ENCODE results near the gene ARHGEF6.

The ARHGEF6 gene

GRCh38 chrX:136694431-136695087, 86.2 kb downstream of the ARHGEF6 start:
- Histone ChIP-seq H3K23ac (ENCODE audit: low read length in 2 of 2) (no peak overlapping the region), H3K4me2 (ENCODE audit: low read length, poor library complexity, severe bottlenecking) (no peak overlapping the region), H3K4ac (ENCODE audit: low read depth in 1 of 2, low read length in 2 of 2) (no peak overlapping the region), H3K27ac (ENCODE audit: low read length, poor library complexity, severe bottlenecking) (no peak overlapping the region), H3K4me3 (ENCODE audit: insufficient read depth in 1 of 2, low read depth in 1 of 2, low read length in 2 of 2) (no peak overlapping the region), H3K18ac (ENCODE audit: low read depth in 1 of 2, low read length in 2 of 2) (no peak overlapping the region), H2BK12ac (ENCODE audit: low read length in 2 of 2) (no peak overlapping the region), H4K8ac (ENCODE audit: low read length) (no peak overlapping the region), H2BK120ac (ENCODE audit: low read depth, low read length) (no peak overlapping the region), H4K91ac (ENCODE audit: low read length) (no peak overlapping the region), H3K27me3 (ENCODE audit: control insufficient read depth in 1 of 2, insufficient read depth in 1 of 2, low read length in 2 of 2) (peaks cover 0 to 3% of the 10 kb centered on the region in 2 experiments), H3K9ac (ENCODE audit: low read length) (peak overlapping the region; percentile 47), H3K14ac (ENCODE audit: low read length in 2 of 2) (no peak overlapping the region), H2BK15ac (ENCODE audit: low read depth, poor library complexity, severe bottlenecking) (no peak overlapping the region), H3K79me1 (replicated peaks; ENCODE audit: low read length, poor library complexity, severe bottlenecking) (no peaks in the 10 kb centered on the region), H2AK5ac (ENCODE audit: low read length, severe bottlenecking) (no peak overlapping the region), H2AFZ (ENCODE audit: low read depth, low read length) (no peak overlapping the region), H2BK5ac (ENCODE audit: low read depth, low read length, poor library complexity, severe bottlenecking) (no peak overlapping the region), H3K9me3 (ENCODE audit: control insufficient read depth, low read length) (no peaks in the 10 kb centered on the region), H3K36me3 (ENCODE audit: control insufficient read depth in 1 of 2, insufficient read depth in 2 of 2, low read depth in 1 of 2, low read length in 2 of 2) (no peaks in the 10 kb centered on the region), H3K4me1 (ENCODE audit: control insufficient read depth, insufficient read depth, low read depth, low read length) (peaks cover 2% of the 10 kb centered on the region)
- DNase-seq, result peak; percentile 39
- 21% methylated on average over 4 of the region's 8 CpGs for WGBS

- Histone ChIP-seq H3K27ac (ENCODE audit: low read length, poor library complexity, severe bottlenecking) (no peak overlapping the region), H3K79me1 (replicated peaks; ENCODE audit: low read length, poor library complexity, severe bottlenecking) (no peaks in the 10 kb centered on the region), H3K4me2 (ENCODE audit: low read length, poor library complexity, severe bottlenecking) (no peak overlapping the region), H4K91ac (ENCODE audit: low read length) (no peak overlapping the region), H4K8ac (ENCODE audit: low read length) (no peak overlapping the region), H2BK120ac (ENCODE audit: low read depth, low read length) (no peak overlapping the region), H3K9ac (ENCODE audit: low read length) (no peak overlapping the region), H2BK5ac (ENCODE audit: low read depth, low read length, poor library complexity, severe bottlenecking) (no peak overlapping the region), H3K9me3 (ENCODE audit: control insufficient read depth, low read length) (no peaks in the 10 kb centered on the region), H3K14ac (ENCODE audit: low read length in 2 of 2) (no peak overlapping the region), H3K4ac (ENCODE audit: low read depth in 1 of 2, low read length in 2 of 2) (no peak overlapping the region), H2AFZ (ENCODE audit: low read depth, low read length) (no peak overlapping the region), H3K18ac (ENCODE audit: low read depth in 1 of 2, low read length in 2 of 2) (no peak overlapping the region), H2BK15ac (ENCODE audit: low read depth, poor library complexity, severe bottlenecking) (no peak overlapping the region), H3K4me1 (ENCODE audit: control insufficient read depth, insufficient read depth, low read depth, low read length) (peaks cover 2% of the 10 kb centered on the region), H3K4me3 (ENCODE audit: insufficient read depth in 1 of 2, low read depth in 1 of 2, low read length in 2 of 2) (no peak overlapping the region), H2AK5ac (ENCODE audit: low read length, severe bottlenecking) (no peak overlapping the region), H3K36me3 (ENCODE audit: control insufficient read depth in 1 of 2, insufficient read depth in 2 of 2, low read depth in 1 of 2, low read length in 2 of 2) (no peaks in the 10 kb centered on the region), H2BK12ac (ENCODE audit: low read length in 2 of 2) (no peak overlapping the region), H3K23ac (ENCODE audit: low read length in 2 of 2) (no peak overlapping the region), H3K27me3 (ENCODE audit: control insufficient read depth in 1 of 2, insufficient read depth in 1 of 2, low read length in 2 of 2) (peaks cover 0 to 3% of the 10 kb centered on the region in 2 experiments)
- DNase-seq, result no peak
- 94% methylated on average over 3 of the region's 4 CpGs for WGBS
These were observed 88.5 kb downstream of the ARHGEF6 start for GRCh38 chrX:136692271-136692670.

GRCh38 chrX:136691028-136691809, 89.5 kb downstream of the ARHGEF6 start:
- no peak overlapping the region for H2BK5ac ChIP-seq (ENCODE audit: low read depth, low read length, poor library complexity, severe bottlenecking)

GRCh38 chrX:136689436-136689835, 91.3 kb downstream of the ARHGEF6 start:
- Histone ChIP-seq H3K18ac (ENCODE audit: low read depth in 1 of 2, low read length in 2 of 2) (no peak overlapping the region), H4K91ac (ENCODE audit: low read length) (no peak overlapping the region), H2AFZ (ENCODE audit: low read depth, low read length) (no peak overlapping the region), H2BK12ac (ENCODE audit: low read length in 2 of 2) (no peak overlapping the region), H3K23ac (ENCODE audit: low read length in 2 of 2) (no peak overlapping the region), H2BK120ac (ENCODE audit: low read depth, low read length) (no peak overlapping the region), H3K27me3 (ENCODE audit: control insufficient read depth in 1 of 2, insufficient read depth in 1 of 2, low read length in 2 of 2) (peaks cover 0 to 3% of the 10 kb centered on the region in 2 experiments), H3K4me1 (ENCODE audit: control insufficient read depth, insufficient read depth, low read depth, low read length) (peaks cover 2% of the 10 kb centered on the region), H3K9ac (ENCODE audit: low read length) (no peak overlapping the region), H3K14ac (ENCODE audit: low read length in 2 of 2) (no peak overlapping the region), H3K4me2 (ENCODE audit: low read length, poor library complexity, severe bottlenecking) (no peak overlapping the region), H3K36me3 (ENCODE audit: control insufficient read depth in 1 of 2, insufficient read depth in 2 of 2, low read depth in 1 of 2, low read length in 2 of 2) (no peaks in the 10 kb centered on the region), H3K79me1 (replicated peaks; ENCODE audit: low read length, poor library complexity, severe bottlenecking) (no peaks in the 10 kb centered on the region), H3K4me3 (ENCODE audit: insufficient read depth in 1 of 2, low read depth in 1 of 2, low read length in 2 of 2) (no peak overlapping the region), H2BK5ac (ENCODE audit: low read depth, low read length, poor library complexity, severe bottlenecking) (no peak overlapping the region), H2BK15ac (ENCODE audit: low read depth, poor library complexity, severe bottlenecking) (no peak overlapping the region), H4K8ac (ENCODE audit: low read length) (no peak overlapping the region), H2AK5ac (ENCODE audit: low read length, severe bottlenecking) (no peak overlapping the region), H3K9me3 (ENCODE audit: control insufficient read depth, low read length) (no peaks in the 10 kb centered on the region), H3K4ac (ENCODE audit: low read depth in 1 of 2, low read length in 2 of 2) (no peak overlapping the region), H3K27ac (ENCODE audit: low read length, poor library complexity, severe bottlenecking) (peak overlapping the region; percentile 76)
- peak; percentile 3 for DNase-seq
- 39% methylated on average over 6 of the region's 6 CpGs for WGBS

More at GRCh38 chrX:136691028-136691809, 89.5 kb downstream of the ARHGEF6 start:
- no peak overlapping the region for H2BK120ac ChIP-seq (ENCODE audit: low read depth, low read length)
- H2AFZ ChIP-seq (ENCODE audit: low read depth, low read length), result no peak overlapping the region
- no peak overlapping the region for H2BK15ac ChIP-seq (ENCODE audit: low read depth, poor library complexity, severe bottlenecking)
- H4K91ac ChIP-seq (ENCODE audit: low read length), result no peak overlapping the region
- no peak overlapping the region for H3K4me2 ChIP-seq (ENCODE audit: low read length, poor library complexity, severe bottlenecking)
- no peak overlapping the region for H2AK5ac ChIP-seq (ENCODE audit: low read length, severe bottlenecking)
- no peaks in the 10 kb centered on the region for H3K79me1 ChIP-seq (replicated peaks; ENCODE audit: low read length, poor library complexity, severe bottlenecking)
- no peaks in the 10 kb centered on the region for H3K36me3 ChIP-seq (ENCODE audit: control insufficient read depth in 1 of 2, insufficient read depth in 2 of 2, low read depth in 1 of 2, low read length in 2 of 2)
- peaks cover 2% of the 10 kb centered on the region for H3K4me1 ChIP-seq (ENCODE audit: control insufficient read depth, insufficient read depth, low read depth, low read length)
- no peak overlapping the region for H3K23ac ChIP-seq (ENCODE audit: low read length in 2 of 2)
- no peak overlapping the region for H3K4ac ChIP-seq (ENCODE audit: low read depth in 1 of 2, low read length in 2 of 2)
- no peak for DNase-seq
- no peaks in the 10 kb centered on the region for H3K9me3 ChIP-seq (ENCODE audit: control insufficient read depth, low read length)
- peaks cover 0 to 3% of the 10 kb centered on the region in 2 experiments for H3K27me3 ChIP-seq (ENCODE audit: control insufficient read depth in 1 of 2, insufficient read depth in 1 of 2, low read length in 2 of 2)
- no peak overlapping the region for H3K4me3 ChIP-seq (ENCODE audit: insufficient read depth in 1 of 2, low read depth in 1 of 2, low read length in 2 of 2)
- H3K27ac ChIP-seq (ENCODE audit: low read length, poor library complexity, severe bottlenecking), result peak overlapping the region; percentile 64
- WGBS, result 11% methylated on average over 1 of the region's 3 CpGs
- no peak overlapping the region for H3K9ac ChIP-seq (ENCODE audit: low read length)
- no peak overlapping the region for H2BK12ac ChIP-seq (ENCODE audit: low read length in 2 of 2)
- no peak overlapping the region for H4K8ac ChIP-seq (ENCODE audit: low read length)
- H3K18ac ChIP-seq (ENCODE audit: low read depth in 1 of 2, low read length in 2 of 2), result no peak overlapping the region
- H3K14ac ChIP-seq (ENCODE audit: low read length in 2 of 2), result no peak overlapping the region

All from mesenchymal stem cell (in vitro differentiated cells and primary cell).